Tibial nerve (tissue), 4 donors: ENCODE data around the gene TMEM266. TPM values are rescaled to one million over a fixed set of nuclear protein-coding genes. Genes with fewer than 3 reads are reported as not detected.

ENCODE experiments used
- DNase-seq, 2 donors: peaks; one replicate each; pipeline ENCODE4 v3.0.0-alpha.2; 2019; ENCODE audit warnings: low spot score in 2 of 2
- H3K27ac ChIP-seq, 4 donors: fragments of 200-600 bp; sonication (generic) in 3 of 4; one replicate each; pipeline ENCODE4 v1.5.1; 2017 to 2019; ENCODE audit warnings: mild to moderate bottlenecking in 1 of 4
- H3K27me3 ChIP-seq, 2 donors: fragments of 200-600 bp; sonication (generic) in 1 of 2; one replicate each; pipeline versions ENCODE4 v1.5.1 to v1.6.0; 2017 to 2019
- H3K36me3 ChIP-seq, 3 donors: fragments of 200-600 bp; sonication (generic); one replicate each; pipeline ENCODE4 v1.5.1; 2018 to 2019
- H3K4me1 ChIP-seq, 4 donors: fragments of 200-600 bp; sonication (generic) in 3 of 4; one replicate each; pipeline ENCODE4 v1.5.1; 2017 to 2019
- H3K4me3 ChIP-seq, 4 donors: fragments of 200-600 bp; sonication (generic) in 3 of 4; one replicate each; pipeline ENCODE4 v1.5.1; 2017 to 2019; ENCODE audit warnings: mild to moderate bottlenecking in 1 of 4, moderate library complexity in 1 of 4
- H3K9me3 ChIP-seq, 4 donors: fragments of 200-600 bp; sonication (generic) in 3 of 4; one replicate each; pipeline ENCODE4 v1.5.1; 2017 to 2019
- EP300 ChIP-seq, 2 donors: sonication (generic); formaldehyde crosslinking; IDR thresholded peaks; one replicate each; pipeline ENCODE4 v1.6.1; 2017; ENCODE audit warnings: antibody characterized with exemption in 2 of 2, mild to moderate bottlenecking in 1 of 2
- POLR2A ChIP-seq, 2 donors: fragments of 450-650 bp; IDR thresholded peaks; one replicate each; pipeline ENCODE4 v1.6.1; 2017; ENCODE audit warnings: antibody characterized with exemption in 2 of 2, mild to moderate bottlenecking in 2 of 2, moderate library complexity in 2 of 2
- WGBS, 2 donors: methylation state at CpG; one replicate each; pipeline ENCODE4 v1.1.5; 2018; 5-methylcytosine and 5-hydroxymethylcytosine counted together
- total RNA-seq, 4 donors: library from RNA; depleted of rRNA; stranded (reverse); fragments of >200 nt; gene quantifications; one replicate each; pipeline ENCODE4 v1.1.0, GENCODE V29; 2016
- TF ChIP-seq, protein P1 (sequence below), 5 experiments: fragments of 200-600 bp in 3 of 5; fragments of 450-650 bp in 2 of 5; sonication (generic) in 3 of 5; IDR thresholded peaks; one replicate each; pipeline ENCODE4 v1.5.1; 2016 to 2019; ENCODE audit warnings: antibody characterized with exemption in 5 of 5, mild to moderate bottlenecking in 3 of 5, moderate library complexity in 2 of 5

Gene TMEM266
- total RNA-seq, 4 donors from 2014 or later, result 0.30 to 0.42 TPM; not detected in 2

DNA sequence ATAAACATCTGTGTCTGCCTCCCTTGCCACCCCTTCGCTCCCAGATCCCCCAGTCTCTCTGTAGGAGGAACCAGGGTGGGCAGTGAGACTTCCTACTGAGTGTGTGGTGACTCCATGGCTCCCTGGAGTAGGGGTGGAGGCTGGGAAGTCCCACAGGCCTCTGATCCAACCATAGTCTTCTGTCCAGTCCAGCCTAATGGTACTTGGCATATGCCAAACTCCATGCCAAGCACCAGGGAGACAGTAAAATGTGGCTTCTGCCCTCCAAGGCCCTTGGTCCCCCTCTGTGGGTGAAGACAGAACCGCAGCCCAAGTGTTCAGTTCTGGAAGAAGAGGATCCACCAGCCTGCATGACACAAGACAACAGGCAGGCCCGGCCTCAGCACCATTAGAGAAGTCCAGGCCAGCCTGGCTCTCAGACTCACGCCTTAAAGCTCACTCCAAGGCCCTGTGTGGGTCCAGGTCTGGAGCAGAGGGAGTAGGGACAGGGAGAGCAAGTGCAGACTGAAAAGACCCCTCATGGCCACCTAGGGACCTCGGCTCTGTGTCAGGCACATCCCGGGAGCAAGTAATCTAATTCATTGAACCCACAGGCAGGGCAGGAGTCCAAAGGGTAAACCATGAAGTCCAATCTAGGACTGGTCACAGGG is 138.8 kb downstream of the TMEM266 start:
- peaks cover 0 to 4% (median 0%) of the 10 kb centered on the region in 3 donors for H3K36me3 ChIP-seq
- no peak overlapping the region for H3K4me3 ChIP-seq
- no peaks in the 10 kb centered on the region for H3K27me3 ChIP-seq
- H3K9me3 ChIP-seq, result no peaks in the 10 kb centered on the region
- TF ChIP-seq POLR2A (IDR thresholded peaks at IDR 0.05), result no peak
- no peak for TF ChIP-seq EP300 (IDR thresholded peaks at IDR 0.05)
- TF ChIP-seq, protein P1, sequence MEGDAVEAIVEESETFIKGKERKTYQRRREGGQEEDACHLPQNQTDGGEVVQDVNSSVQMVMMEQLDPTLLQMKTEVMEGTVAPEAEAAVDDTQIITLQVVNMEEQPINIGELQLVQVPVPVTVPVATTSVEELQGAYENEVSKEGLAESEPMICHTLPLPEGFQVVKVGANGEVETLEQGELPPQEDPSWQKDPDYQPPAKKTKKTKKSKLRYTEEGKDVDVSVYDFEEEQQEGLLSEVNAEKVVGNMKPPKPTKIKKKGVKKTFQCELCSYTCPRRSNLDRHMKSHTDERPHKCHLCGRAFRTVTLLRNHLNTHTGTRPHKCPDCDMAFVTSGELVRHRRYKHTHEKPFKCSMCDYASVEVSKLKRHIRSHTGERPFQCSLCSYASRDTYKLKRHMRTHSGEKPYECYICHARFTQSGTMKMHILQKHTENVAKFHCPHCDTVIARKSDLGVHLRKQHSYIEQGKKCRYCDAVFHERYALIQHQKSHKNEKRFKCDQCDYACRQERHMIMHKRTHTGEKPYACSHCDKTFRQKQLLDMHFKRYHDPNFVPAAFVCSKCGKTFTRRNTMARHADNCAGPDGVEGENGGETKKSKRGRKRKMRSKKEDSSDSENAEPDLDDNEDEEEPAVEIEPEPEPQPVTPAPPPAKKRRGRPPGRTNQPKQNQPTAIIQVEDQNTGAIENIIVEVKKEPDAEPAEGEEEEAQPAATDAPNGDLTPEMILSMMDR (IDR thresholded peaks at IDR 0.05), result no peak
- DNase-seq, result no peak
- WGBS, 2 donors, result 95 to 96% methylated on average over 5 of the region's 6 CpGs
- H3K27ac ChIP-seq, result no peak overlapping the region
- H3K4me1 ChIP-seq, result peaks cover 0 to 21% (median 2%) of the 10 kb centered on the region in 4 donors

DNA sequence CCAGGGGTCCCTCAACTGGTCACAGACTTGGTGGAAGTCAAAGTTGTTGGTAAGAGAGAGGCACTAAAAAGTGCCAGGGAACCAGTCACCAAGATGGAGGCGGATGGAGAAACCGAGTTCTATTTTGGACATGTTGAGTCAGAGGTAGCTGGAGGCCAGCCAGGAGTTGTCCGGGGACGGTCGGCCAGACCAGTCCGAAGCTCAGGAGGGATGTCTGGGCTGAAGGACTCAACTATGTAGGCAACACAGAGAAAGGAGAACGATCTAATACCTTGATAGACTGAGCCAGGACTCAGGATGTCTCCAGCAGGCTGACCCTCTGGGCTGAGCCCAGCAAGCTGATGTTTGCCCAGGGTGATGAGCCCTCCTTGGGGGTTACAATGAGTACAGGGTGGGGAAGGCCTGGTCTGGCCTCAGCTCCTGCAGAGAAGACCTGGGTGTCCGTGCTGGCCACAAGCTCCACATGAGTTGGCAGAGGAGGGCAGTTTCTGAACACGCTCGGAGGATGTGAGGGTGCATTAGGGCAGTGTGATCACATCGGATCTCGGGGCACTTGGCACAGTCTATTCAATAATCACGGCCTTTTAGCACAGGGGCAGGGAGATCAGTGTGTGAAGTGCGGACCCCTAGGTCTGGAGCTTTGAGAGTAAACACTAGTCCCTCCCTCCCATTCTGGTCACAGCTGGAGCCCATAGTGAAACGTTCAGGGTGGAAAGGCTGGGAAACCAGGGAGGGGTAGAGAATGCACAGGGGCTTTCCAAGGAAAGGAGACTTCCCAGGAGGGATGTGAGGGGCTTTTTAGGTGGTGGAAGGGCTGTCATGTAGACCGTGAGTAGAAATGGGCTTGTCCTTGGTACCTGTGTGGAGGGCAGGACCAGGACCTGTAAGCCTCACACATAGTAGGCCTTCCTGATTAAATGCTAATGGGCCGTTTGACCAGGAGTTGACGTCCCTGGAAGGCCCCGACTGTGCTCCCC is 139.6 kb downstream of the TMEM266 start:
- peak in 1 of 2 donors; percentile 50 for DNase-seq
- Histone ChIP-seq H3K4me3 (no peak overlapping the region), H3K9me3 (no peaks in the 10 kb centered on the region), H3K27ac (no peak overlapping the region), H3K36me3 (peaks cover 0 to 12% (median 0%) of the 10 kb centered on the region in 3 donors), H3K27me3 (no peaks in the 10 kb centered on the region), H3K4me1 (peaks cover 0 to 21% (median 2%) of the 10 kb centered on the region in 4 donors)
- no peak for TF ChIP-seq EP300 (IDR thresholded peaks at IDR 0.05)
- TF ChIP-seq, protein P1 (IDR thresholded peaks at IDR 0.05), result no peak
- no peak for TF ChIP-seq POLR2A (IDR thresholded peaks at IDR 0.05)
- WGBS, 2 donors, result 64 to 70% methylated on average over 19 of the region's 19 CpGs

DNA sequence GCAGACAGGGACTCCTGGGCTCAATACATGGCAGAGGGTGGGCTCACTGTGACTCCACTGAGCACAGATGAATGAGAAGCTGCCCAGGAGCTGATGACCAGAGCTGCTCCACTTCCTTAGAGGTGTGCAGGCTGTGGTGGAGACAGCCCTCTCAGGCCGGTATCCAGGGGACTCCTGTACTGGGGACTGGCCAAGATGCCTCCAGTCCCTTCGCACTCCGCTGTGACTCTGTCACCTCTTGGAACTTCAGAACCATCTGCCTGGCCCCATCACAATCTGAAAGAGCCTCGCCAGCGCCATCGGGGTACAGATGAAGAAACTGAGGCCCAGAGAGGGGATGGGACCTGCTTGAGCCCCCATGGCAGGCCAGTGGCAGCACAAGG is 140.3 kb downstream of the TMEM266 start:
- no peak for TF ChIP-seq POLR2A (IDR thresholded peaks at IDR 0.05)
- TF ChIP-seq EP300 (IDR thresholded peaks at IDR 0.05), result no peak
- TF ChIP-seq, protein P1 (IDR thresholded peaks at IDR 0.05), result no peak
- 95 to 100% methylated on average over 5 to 6 of the region's 6 CpGs for WGBS, 2 donors
- H3K4me3 ChIP-seq, result no peak overlapping the region
- peaks cover 0 to 21% (median 2%) of the 10 kb centered on the region in 4 donors for H3K4me1 ChIP-seq
- no peak for DNase-seq
- no peaks in the 10 kb centered on the region for H3K27me3 ChIP-seq
- H3K36me3 ChIP-seq, result peaks cover 0 to 19% (median 0%) of the 10 kb centered on the region in 3 donors
- H3K9me3 ChIP-seq, result no peaks in the 10 kb centered on the region
- no peak overlapping the region for H3K27ac ChIP-seq

DNA sequence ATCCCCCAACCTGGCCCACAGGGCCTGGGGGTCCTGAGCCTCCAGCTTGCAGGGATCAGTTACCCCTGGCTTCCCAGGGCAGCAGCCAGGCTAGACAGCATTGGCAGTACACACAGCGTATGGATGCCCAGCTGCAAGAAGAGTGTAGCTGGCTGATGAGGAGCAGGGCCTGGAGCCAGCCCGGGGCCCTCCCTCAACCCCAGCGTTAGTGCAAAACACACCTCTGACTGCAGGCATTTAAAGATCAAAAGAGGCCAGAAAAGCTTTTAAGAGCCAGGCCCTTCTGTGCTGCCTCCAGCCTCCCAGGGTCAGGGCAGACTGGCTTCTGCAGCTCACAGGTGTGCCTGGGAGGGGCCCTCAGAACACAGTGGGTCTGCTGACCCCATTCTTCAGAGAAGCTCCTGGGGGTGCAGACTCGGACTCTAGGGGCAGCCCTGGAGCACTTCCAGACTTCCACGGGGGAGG is 140.9 kb downstream of the TMEM266 start:
- H3K4me1 ChIP-seq, result peaks cover 0 to 21% (median 2%) of the 10 kb centered on the region in 4 donors
- H3K4me3 ChIP-seq, result no peak overlapping the region
- no peak overlapping the region for H3K27ac ChIP-seq
- WGBS, 2 donors, result 41 to 55% methylated on average over 5 of the region's 5 CpGs
- H3K36me3 ChIP-seq, result peaks cover 0 to 23% (median 0%) of the 10 kb centered on the region in 3 donors
- H3K27me3 ChIP-seq, result no peaks in the 10 kb centered on the region
- no peak for DNase-seq
- TF ChIP-seq POLR2A (IDR thresholded peaks at IDR 0.05) (no peak), EP300 (IDR thresholded peaks at IDR 0.05) (no peak)
- TF ChIP-seq, protein P1 (IDR thresholded peaks at IDR 0.05), result no peak
- no peaks in the 10 kb centered on the region for H3K9me3 ChIP-seq
